A549 (cell line): ENCODE data around the gene MCAT. TPM values are rescaled to one million over a fixed set of nuclear protein-coding genes. Genes with fewer than 3 reads are reported as not detected.

Source experiments
- ATAC-seq, 2 experiments: fragments of 200-7000 bp in 1 of 2; fragments of >200 bp in 1 of 2; cut with Nextera tagmentation in 1 of 2; cut with Tn5 transposase in 1 of 2; 3 replicates each; pipeline versions ENCODE4 v1.8.0 to v1.9.1; 2018 to 2020; ENCODE audit warnings: mild to moderate bottlenecking in 1 of 2, moderate library complexity in 1 of 2
- CTCF ChIA-PET: fragments of 300-600 bp; sonication (Branson Sonifier 250); formaldehyde crosslinking; extraction: SDS; loops from one replicate; lab custom pipeline; 2021; ENCODE audit warnings: antibody characterized with exemption, inconsistent platforms; lab: Yijun Ruan, JAX
- POLR2A ChIA-PET: fragments of 350-600 bp; formaldehyde crosslinking; extraction: SDS; loops from one replicate; lab custom pipeline; 2021; ENCODE audit warnings: antibody characterized with exemption, inconsistent platforms; lab: Yijun Ruan, JAX
- DNase-seq, 2 experiments: peaks; one replicate each; pipeline versions ENCODE4 v3.0.0 to v3.0.0-alpha.2; 2011 to 2016; ENCODE audit warnings: low read depth in 1 of 2, low spot score in 1 of 2
- FAIRE-seq: peaks from 2 replicates; lab custom pipeline; 2011; peaks lifted over from hg19 to GRCh38; lab: Jason Lieb, UNC
- H3K27ac ChIP-seq, 2 experiments: fragments of >200 bp; sonication (Bioruptor Twin); formaldehyde crosslinking; 3 replicates each; pipeline ENCODE4 v1.5.1; 2016 to 2017
- H3K4me1 ChIP-seq: fragments of >200 bp; sonication (Bioruptor Twin); formaldehyde crosslinking; 3 replicates; pipeline ENCODE4 v1.6.1; 2016
- H3K4me2 ChIP-seq: fragments of >200 bp; sonication (Bioruptor Twin); formaldehyde crosslinking; 3 replicates; pipeline ENCODE4 v1.6.1; 2016
- H3K4me3 ChIP-seq: fragments of >200 bp; sonication (Bioruptor Twin); formaldehyde crosslinking; 3 replicates; pipeline ENCODE4 v1.5.1; 2016
- H3K9me3 ChIP-seq: fragments of >200 bp; sonication (Bioruptor Twin); formaldehyde crosslinking; 3 replicates; pipeline ENCODE4 v1.6.1; 2016
- BHLHE40 ChIP-seq: IDR thresholded peaks from 2 replicates; pipeline ENCODE4 v1.6.1; 2012; ENCODE audit warnings: low read depth, low read length, inconsistent platforms
- CBX8 ChIP-seq: fragments of 200-600 bp; sonication (generic); IDR thresholded peaks from 2 replicates; pipeline ENCODE4 v1.6.1; 2016
- CHD2 ChIP-seq: fragments of 150-350 bp; IDR thresholded peaks from 2 replicates; pipeline ENCODE4 v1.6.1; 2014; ENCODE audit warnings: low read length; ENCODE audit not compliant: partially characterized antibody
- CTCF ChIP-seq: fragments of >200 bp; sonication (Bioruptor Twin); formaldehyde crosslinking; IDR thresholded peaks from 3 replicates; pipeline ENCODE4 v1.5.1; 2016
- E2F6 ChIP-seq: IDR thresholded peaks from 2 replicates; pipeline ENCODE4 v1.6.1; 2012; ENCODE audit warnings: low read depth, borderline replicate concordance
- EHMT2 ChIP-seq: fragments of 200-600 bp; sonication (generic); IDR thresholded peaks from 2 replicates; pipeline ENCODE4 v1.6.1; 2016; ENCODE audit warnings: antibody characterized with exemption, low read depth, mild to moderate bottlenecking, moderate library complexity
- ELK1 ChIP-seq: fragments of 150-350 bp; IDR thresholded peaks from 2 replicates; pipeline ENCODE4 v1.6.1; 2014; ENCODE audit warnings: low read depth, mild to moderate bottlenecking, low read length
- FOXS1 ChIP-seq: fragments of 250-450 bp; sonication (Bioruptor Pico); IDR thresholded peaks from 2 replicates; pipeline ENCODE4 v1.5.0; 2020; ENCODE audit warnings: mild to moderate bottlenecking, moderate library complexity
- HOXA7 ChIP-seq: fragments of 250-450 bp; sonication (Bioruptor Pico); IDR thresholded peaks from 2 replicates; pipeline ENCODE4 v1.5.0; 2020; ENCODE audit warnings: mild to moderate bottlenecking, moderate library complexity
- JUN ChIP-seq, 2 experiments: fragments of >200 bp; sonication (Bioruptor Twin); formaldehyde crosslinking; IDR thresholded peaks; 2 replicates in 1 of 2; 3 replicates in 1 of 2; pipeline ENCODE4 v1.6.1; 2016 to 2017
- MYC ChIP-seq: IDR thresholded peaks from 2 replicates; pipeline ENCODE4 v1.6.1; 2012; ENCODE audit warnings: mild to moderate bottlenecking, inconsistent platforms, low read length, improper control_type of control experiment, borderline replicate concordance
- NPAS2 ChIP-seq: fragments of 250-450 bp; sonication (Bioruptor Pico); IDR thresholded peaks from 2 replicates; pipeline ENCODE4 v1.8.0; 2022; ENCODE audit warnings: mild to moderate bottlenecking, moderate library complexity, borderline replicate concordance
- POLR2A ChIP-seq: IDR thresholded peaks from 2 replicates; pipeline ENCODE4 v1.6.1; 2012; ENCODE audit warnings: mild to moderate bottlenecking, low read length
- REST ChIP-seq: fragments of 200-600 bp; sonication (generic); IDR thresholded peaks from 2 replicates; pipeline ENCODE4 v1.6.1; 2016; ENCODE audit warnings: antibody characterized with exemption, mild to moderate bottlenecking, moderate library complexity
- SMC3 ChIP-seq: fragments of >200 bp; sonication (Bioruptor Twin); formaldehyde crosslinking; IDR thresholded peaks from 3 replicates; pipeline ENCODE4 v1.6.1; 2018; ENCODE audit warnings: inconsistent platforms
- SREBF2 ChIP-seq: fragments of 450-650 bp; IDR thresholded peaks from 2 replicates; pipeline ENCODE4 v1.6.1; 2014; ENCODE audit warnings: mild to moderate bottlenecking, moderate library complexity
- TP53 ChIP-seq: fragments of 250-450 bp; sonication (Bioruptor Pico); IDR thresholded peaks from 2 replicates; pipeline ENCODE4 v1.5.0; 2021; ENCODE audit warnings: mild to moderate bottlenecking, moderate library complexity
- ZFP36 ChIP-seq: fragments of 450-650 bp; IDR thresholded peaks from 2 replicates; pipeline ENCODE4 v1.6.1; 2014; ENCODE audit warnings: borderline replicate concordance; ENCODE audit not compliant: partially characterized antibody
- WGBS: methylation state at CpG from one replicate; pipeline ENCODE4 v1.1.6; 2017; ENCODE audit errors: missing lambda C conversion rate; 5-methylcytosine and 5-hydroxymethylcytosine counted together
- polyA plus RNA-seq, 4 experiments: library from polyadenylated mRNA; depleted of rRNA in 3 of 4; stranded (reverse); fragments of >200 nt; fragmentation: RNase III in 1 of 4; extraction: RNeasy Plus Mini Kit Qiagen cat#74134 plus additional on column Dnase treatment in 1 of 4; gene quantifications; 2 replicates in 3 of 4; 3 replicates in 1 of 4; pipeline ENCODE4 v1.2.3, GENCODE V29; 2011 to 2017

The MCAT gene
- polyA plus RNA-seq, 2 of the 4 experiments (the other 2 are of a cell fraction): 11.8 to 15.5 TPM

GRCh38 chr22:43129426-43130425 lies 13.5 kb downstream of the MCAT start:
- Histone ChIP-seq H3K9me3 (no peaks in the 10 kb centered on the region), H3K4me3 (no peak overlapping the region)
- no peak for FAIRE-seq
- TF ChIP-seq CHD2 (no peak), NPAS2 (CRISPR knock-in tag) (no peak), SMC3 (no peak), CTCF (no peak), HOXA7 (CRISPR knock-in tag) (no peak), E2F6 (no peak), FOXS1 (CRISPR knock-in tag) (no peak), REST (no peak), CBX8 (no peak), MYC (no peak), ZFP36 (no peak), TP53 (no peak), BHLHE40 (no peak), ELK1 (no peak), SREBF2 (no peak), JUN (IDR thresholded peaks at IDR 0.05) (no peak), EHMT2 (no peak), POLR2A (no peak)
- TF ChIP-seq, all 56 proteins: peak for 0
- DNase-seq: no peak
- CTCF ChIA-PET: interaction anchor here (0.6 to 1.6 kb wide), 2 partner anchors 16 to 509 kb away, joined by 3 read pairs; no protein-coding TSS in a partner anchor
- 70% methylated on average over 14 of the region's 16 CpGs for WGBS
- Histone ChIP-seq H3K4me2 (no peak overlapping the region), H3K27ac (no peak overlapping the region), H3K4me1 (peaks cover 22% of the 10 kb centered on the region)
- POLR2A ChIA-PET: interaction anchor here (0.7 kb wide), 1 partner anchor 697 kb away, joined by 3 read pairs; no protein-coding TSS in a partner anchor
- no peak for ATAC-seq
